ENCODE measurements around the gene WDFY3. TPM values are rescaled to one million over a fixed set of nuclear protein-coding genes. Genes with fewer than 3 reads are reported as not detected.

The WDFY3 gene
- total RNA-seq, 5 donors from 2014 or later (not counting 1 experiment from before 2014, with no cell fraction given) = 0.47 to 1.3 (median 0.68) TPM

- CTCF ChIA-PET = no interaction called here
- ATAC-seq (replicated peaks in 1 of 4) (no peak), DNase-seq (no peak)
- no peaks in the 10 kb centered on the region for H3K4me1 ChIP-seq (ENCODE audit: control insufficient read depth in 1 of 2, extremely low read depth in 1 of 2, insufficient read depth in 2 of 2, low read length in 2 of 2)
- 91% methylated on average over 10 of the region's 14 CpGs for WGBS (ENCODE audit: insufficient coverage)
- Mint-ChIP-seq H3K4me3 (no peak overlapping the region), H3K27ac (no peak overlapping the region), H3K9me3 (no peaks in the 10 kb centered on the region), H3K4me1 (peaks cover 0 to 5% (median 3%) of the 10 kb centered on the region in 3 donors), H3K36me3 (no peaks in the 10 kb centered on the region), H3K27me3 (no peaks in the 10 kb centered on the region)
- H3K9me3 ChIP-seq = no peaks in the 10 kb centered on the region
- H3K36me3 ChIP-seq (ENCODE audit: control insufficient read depth in 2 of 2, extremely low read depth in 1 of 2, insufficient read depth in 1 of 2, low read length in 1 of 2) = no peaks in the 10 kb centered on the region
- POLR2A ChIA-PET = interaction anchor here in 1 of 2 donors (0.7 kb wide), 1 partner anchor 1340 kb away, joined by 3 read pairs; no protein-coding TSS in a partner anchor
- no peaks in the 10 kb centered on the region for H3K27me3 ChIP-seq (replicated peaks in 1 of 2; ENCODE audit: control insufficient read depth in 2 of 2, extremely low read depth in 1 of 2, insufficient read depth in 2 of 2, low read length in 1 of 2)
- H3K27ac ChIP-seq (ENCODE audit: low read length) = no peak overlapping the region
- no peak overlapping the region for H3K4me3 ChIP-seq (ENCODE audit: control insufficient read depth in 1 of 2, extremely low read depth in 1 of 2, low read length in 1 of 2)
Measured at GRCh38 chr4:84678976-84679744, 287.3 kb downstream of the WDFY3 start.

DNA sequence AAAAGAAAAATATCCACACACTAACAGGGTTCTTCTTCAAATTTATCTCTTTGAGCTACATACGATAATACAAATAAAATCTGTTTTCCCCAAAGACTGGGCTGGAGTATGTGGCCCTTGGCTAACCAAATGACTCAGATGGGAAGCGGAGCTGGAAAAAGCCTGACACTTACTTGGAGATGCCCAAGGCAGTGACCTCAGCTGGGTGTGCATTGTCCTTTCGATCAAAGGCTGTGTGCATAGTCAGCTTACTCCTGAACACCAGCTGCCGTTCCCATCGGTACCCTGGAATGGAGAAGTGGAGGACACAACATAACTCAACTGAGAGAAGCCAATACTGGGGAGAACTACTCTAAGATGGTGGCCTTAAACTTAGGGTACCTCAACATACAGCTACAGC is 288.5 kb downstream of the WDFY3 start:
- Histone ChIP-seq H3K4me1 (ENCODE audit: control insufficient read depth in 1 of 2, extremely low read depth in 1 of 2, insufficient read depth in 2 of 2, low read length in 2 of 2) (no peaks in the 10 kb centered on the region), H3K27ac (ENCODE audit: low read length) (no peak overlapping the region), H3K36me3 (ENCODE audit: control insufficient read depth in 2 of 2, extremely low read depth in 1 of 2, insufficient read depth in 1 of 2, low read length in 1 of 2) (no peaks in the 10 kb centered on the region), H3K4me3 (ENCODE audit: control insufficient read depth in 1 of 2, extremely low read depth in 1 of 2, low read length in 1 of 2) (no peak overlapping the region), H3K9me3 (no peaks in the 10 kb centered on the region), H3K27me3 (replicated peaks in 1 of 2; ENCODE audit: control insufficient read depth in 2 of 2, extremely low read depth in 1 of 2, insufficient read depth in 2 of 2, low read length in 1 of 2) (no peaks in the 10 kb centered on the region)
- ATAC-seq (replicated peaks in 1 of 4) (no peak), DNase-seq (no peak)
- Mint-ChIP-seq H3K36me3 (no peaks in the 10 kb centered on the region), H3K9me3 (no peaks in the 10 kb centered on the region), H3K4me3 (no peak overlapping the region), H3K4me1 (peaks cover 0 to 5% (median 3%) of the 10 kb centered on the region in 3 donors), H3K27me3 (no peaks in the 10 kb centered on the region), H3K27ac (no peak overlapping the region)
- POLR2A ChIA-PET = interaction anchor here in 1 of 2 donors (0.6 kb wide), 1 partner anchor 133 kb away, joined by 6 read pairs; no protein-coding TSS in a partner anchor
- CTCF ChIA-PET = no interaction called here
- 83% methylated on average over 1 of the region's 5 CpGs for WGBS (ENCODE audit: insufficient coverage)

DNA sequence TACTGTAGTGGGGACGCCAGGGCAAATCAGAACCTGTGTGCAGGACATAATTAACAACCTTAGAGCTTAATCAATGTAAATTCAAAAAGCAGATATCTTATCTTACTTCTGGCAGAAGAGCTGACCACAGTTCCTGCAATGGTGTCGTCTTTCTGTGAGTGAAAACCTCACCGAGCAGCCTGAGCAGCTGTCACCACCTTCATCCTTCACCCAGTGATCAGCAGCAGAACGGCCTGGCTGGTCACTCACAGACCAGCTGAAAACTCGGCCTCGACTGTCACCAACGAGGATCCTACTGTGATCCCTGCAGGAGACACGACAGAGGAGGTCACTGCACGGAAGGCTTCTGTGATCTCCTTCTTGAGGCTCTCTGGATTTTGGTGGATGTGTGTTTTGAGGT is 289.4 kb downstream of the WDFY3 start:
- H3K4me1 Mint-ChIP-seq = peaks cover 0 to 5% (median 3%) of the 10 kb centered on the region in 3 donors
- H3K4me3 ChIP-seq (ENCODE audit: control insufficient read depth in 1 of 2, extremely low read depth in 1 of 2, low read length in 1 of 2) = no peak overlapping the region
- WGBS (ENCODE audit: insufficient coverage) = 81% methylated on average over 5 of the region's 9 CpGs
- no peak overlapping the region for H3K27ac ChIP-seq (ENCODE audit: low read length)
- H3K27me3 ChIP-seq (replicated peaks in 1 of 2; ENCODE audit: control insufficient read depth in 2 of 2, extremely low read depth in 1 of 2, insufficient read depth in 2 of 2, low read length in 1 of 2) = no peaks in the 10 kb centered on the region
- H3K36me3 ChIP-seq (ENCODE audit: control insufficient read depth in 2 of 2, extremely low read depth in 1 of 2, insufficient read depth in 1 of 2, low read length in 1 of 2) = no peaks in the 10 kb centered on the region
- no peaks in the 10 kb centered on the region for H3K36me3 Mint-ChIP-seq
- no peaks in the 10 kb centered on the region for H3K4me1 ChIP-seq (ENCODE audit: control insufficient read depth in 1 of 2, extremely low read depth in 1 of 2, insufficient read depth in 2 of 2, low read length in 2 of 2)
- no peak overlapping the region for H3K4me3 Mint-ChIP-seq
- POLR2A ChIA-PET = no interaction called here
- CTCF ChIA-PET = no interaction called here
- no peaks in the 10 kb centered on the region for H3K27me3 Mint-ChIP-seq
- no peak for DNase-seq
- no peaks in the 10 kb centered on the region for H3K9me3 ChIP-seq
- H3K9me3 Mint-ChIP-seq = no peaks in the 10 kb centered on the region
- no peak overlapping the region for H3K27ac Mint-ChIP-seq
- no peak for ATAC-seq (replicated peaks in 1 of 4)

- CTCF ChIA-PET = no interaction called here
- no peaks in the 10 kb centered on the region for H3K27me3 ChIP-seq (replicated peaks in 1 of 2; ENCODE audit: control insufficient read depth in 2 of 2, extremely low read depth in 1 of 2, insufficient read depth in 2 of 2, low read length in 1 of 2)
- no peaks in the 10 kb centered on the region for H3K9me3 Mint-ChIP-seq
- H3K36me3 Mint-ChIP-seq = no peaks in the 10 kb centered on the region
- ATAC-seq (replicated peaks in 1 of 4) (no peak), DNase-seq (no peak)
- H3K27ac ChIP-seq (ENCODE audit: low read length) = no peak overlapping the region
- H3K4me3 ChIP-seq (ENCODE audit: control insufficient read depth in 1 of 2, extremely low read depth in 1 of 2, low read length in 1 of 2) = no peak overlapping the region
- no peak overlapping the region for H3K4me3 Mint-ChIP-seq
- no peaks in the 10 kb centered on the region for H3K4me1 ChIP-seq (ENCODE audit: control insufficient read depth in 1 of 2, extremely low read depth in 1 of 2, insufficient read depth in 2 of 2, low read length in 2 of 2)
- no peaks in the 10 kb centered on the region for H3K9me3 ChIP-seq
- no CpG with 5 or more reads among the region's 1 CpG for WGBS (ENCODE audit: insufficient coverage)
- no peaks in the 10 kb centered on the region for H3K4me1 Mint-ChIP-seq
- no peaks in the 10 kb centered on the region for H3K27me3 Mint-ChIP-seq
- no peaks in the 10 kb centered on the region for H3K36me3 ChIP-seq (ENCODE audit: control insufficient read depth in 2 of 2, extremely low read depth in 1 of 2, insufficient read depth in 1 of 2, low read length in 1 of 2)
- POLR2A ChIA-PET = no interaction called here
- no peak overlapping the region for H3K27ac Mint-ChIP-seq
Measured at GRCh38 chr4:84673475-84674240, 292.8 kb downstream of the WDFY3 start.

- POLR2A ChIA-PET = no interaction called here
- no peaks in the 10 kb centered on the region for H3K4me1 Mint-ChIP-seq
Measured at GRCh38 chr4:84672177-84672576, 294.3 kb downstream of the WDFY3 start.

GRCh38 chr4:84669201-84669600 is 297.3 kb downstream of the WDFY3 start:
- H3K9me3 ChIP-seq = no peaks in the 10 kb centered on the region
- no peaks in the 10 kb centered on the region for H3K36me3 ChIP-seq (ENCODE audit: control insufficient read depth in 2 of 2, extremely low read depth in 1 of 2, insufficient read depth in 1 of 2, low read length in 1 of 2)
- no peak overlapping the region for H3K27ac Mint-ChIP-seq
- H3K36me3 Mint-ChIP-seq = no peaks in the 10 kb centered on the region
- H3K4me1 Mint-ChIP-seq = no peaks in the 10 kb centered on the region
- H3K27me3 ChIP-seq (replicated peaks in 1 of 2; ENCODE audit: control insufficient read depth in 2 of 2, extremely low read depth in 1 of 2, insufficient read depth in 2 of 2, low read length in 1 of 2) = no peaks in the 10 kb centered on the region
- WGBS (ENCODE audit: insufficient coverage) = 83% methylated on average over 1 of the region's 1 CpG
- DNase-seq (no peak), ATAC-seq (replicated peaks in 1 of 4) (no peak)
- H3K4me3 ChIP-seq (ENCODE audit: control insufficient read depth in 1 of 2, extremely low read depth in 1 of 2, low read length in 1 of 2) = no peak overlapping the region
- no peaks in the 10 kb centered on the region for H3K4me1 ChIP-seq (ENCODE audit: control insufficient read depth in 1 of 2, extremely low read depth in 1 of 2, insufficient read depth in 2 of 2, low read length in 2 of 2)
- no peak overlapping the region for H3K4me3 Mint-ChIP-seq
- POLR2A ChIA-PET = no interaction called here
- CTCF ChIA-PET = no interaction called here
- H3K9me3 Mint-ChIP-seq = no peaks in the 10 kb centered on the region
- peaks cover 0 to 4% of the 10 kb centered on the region in 2 donors for H3K27me3 Mint-ChIP-seq
- H3K27ac ChIP-seq (ENCODE audit: low read length) = no peak overlapping the region

More at GRCh38 chr4:84672177-84672576, 294.3 kb downstream of the WDFY3 start:
- H3K27ac ChIP-seq (ENCODE audit: low read length) = no peak overlapping the region
- Mint-ChIP-seq H3K27ac (no peak overlapping the region), H3K9me3 (no peaks in the 10 kb centered on the region), H3K36me3 (no peaks in the 10 kb centered on the region), H3K4me3 (no peak overlapping the region), H3K27me3 (no peaks in the 10 kb centered on the region)
- no peaks in the 10 kb centered on the region for H3K9me3 ChIP-seq
- H3K36me3 ChIP-seq (ENCODE audit: control insufficient read depth in 2 of 2, extremely low read depth in 1 of 2, insufficient read depth in 1 of 2, low read length in 1 of 2) = no peaks in the 10 kb centered on the region
- CTCF ChIA-PET = interaction anchor here in 1 of 2 donors (0.6 kb wide), 1 partner anchor 1947 kb away, joined by 4 read pairs; no protein-coding TSS in a partner anchor
- H3K4me3 ChIP-seq (ENCODE audit: control insufficient read depth in 1 of 2, extremely low read depth in 1 of 2, low read length in 1 of 2) = no peak overlapping the region
- DNase-seq (no peak), ATAC-seq (replicated peaks in 1 of 4) (no peak)
- H3K27me3 ChIP-seq (replicated peaks in 1 of 2; ENCODE audit: control insufficient read depth in 2 of 2, extremely low read depth in 1 of 2, insufficient read depth in 2 of 2, low read length in 1 of 2) = no peaks in the 10 kb centered on the region
- no peaks in the 10 kb centered on the region for H3K4me1 ChIP-seq (ENCODE audit: control insufficient read depth in 1 of 2, extremely low read depth in 1 of 2, insufficient read depth in 2 of 2, low read length in 2 of 2)

All from T-cell (primary cell).